CD4-positive, alpha-beta T cell treated with Interleukin-4 for 4 hours (primary cell): ENCODE data around the gene NFATC2IP.
"Not testable (repeated sequence)": the region's sequence is repeated elsewhere in the genome, so short reads cannot be mapped to it uniquely, and the experiment has no call there.

Experiments
- DNase-seq: peaks from one replicate; pipeline ENCODE4 v3.0.0-alpha.2; 2020

The NFATC2IP gene

GRCh38 chr16:28927815-28928214 lies 22.9 kb upstream of the NFATC2IP start:
- DNase-seq = no peak

- no peak for DNase-seq
Observed at GRCh38 chr16:28930203-28930602, 20.5 kb upstream of the NFATC2IP start.

- no peak for DNase-seq
Observed at GRCh38 chr16:28930652-28931051, 20.1 kb upstream of the NFATC2IP start.

GRCh38 chr16:28931801-28932225 lies 18.9 kb upstream of the NFATC2IP start, which contains the start of gene CD19:
Gene CD19 (plus strand): TSS chr16:28931971. CDS start chr16:28932001, 30 bp downstream.
- no peak for DNase-seq

- no peak for DNase-seq
Observed at GRCh38 chr16:28932339-28933141, 18.2 kb upstream of the NFATC2IP start.

- DNase-seq = no peak
Observed at GRCh38 chr16:28933171-28933570, 17.6 kb upstream of the NFATC2IP start.

- DNase-seq = no peak
Observed at GRCh38 chr16:28935346-28935745, 15.4 kb upstream of the NFATC2IP start.

GRCh38 chr16:28935924-28936783 lies 14.6 kb upstream of the NFATC2IP start:
- peak; percentile 72 for DNase-seq

- DNase-seq = no peak
Observed at GRCh38 chr16:28936784-28937155, 14.0 kb upstream of the NFATC2IP start.

- DNase-seq = no peak
Observed at GRCh38 chr16:28937222-28937876, 13.4 kb upstream of the NFATC2IP start.

- no peak for DNase-seq
Observed at GRCh38 chr16:28938721-28939120, 12.0 kb upstream of the NFATC2IP start.

- DNase-seq = not testable (repeated sequence)
Observed at GRCh38 chr16:28939825-28940224, 10.9 kb upstream of the NFATC2IP start.

- no peak for DNase-seq
Observed at GRCh38 chr16:28943281-28943680, 7.5 kb upstream of the NFATC2IP start.

- DNase-seq = no peak
Observed at GRCh38 chr16:28946681-28947080, 4.1 kb upstream of the NFATC2IP start.

- no peak for DNase-seq
Observed at GRCh38 chr16:28951410-28951943, 740 bp downstream of the NFATC2IP start.

- no peak for DNase-seq
Observed at GRCh38 chr16:28958216-28958615, 7.5 kb downstream of the NFATC2IP start.

- no peak for DNase-seq
Observed at GRCh38 chr16:28958836-28959235, 8.1 kb downstream of the NFATC2IP start.

- no peak for DNase-seq
Observed at GRCh38 chr16:28964072-28964471, 13.3 kb downstream of the NFATC2IP start.

GRCh38 chr16:28964496-28964895 lies 13.8 kb downstream of the NFATC2IP start:
- DNase-seq = no peak

- DNase-seq = no peak
Observed at GRCh38 chr16:28967156-28967555, 16.4 kb downstream of the NFATC2IP start.

GRCh38 chr16:28969696-28970095 lies 19.0 kb downstream of the NFATC2IP start:
- not testable (repeated sequence) for DNase-seq

- DNase-seq = no peak
Observed at GRCh38 chr16:28974007-28974436, 23.3 kb downstream of the NFATC2IP start.
